Neural progenitor cell (in vitro differentiated cells): ENCODE measurements around the gene RNU6-8. TPM values are rescaled to one million over a fixed set of nuclear protein-coding genes. Genes with fewer than 3 reads are reported as not detected.

ENCODE experiments used
- DNase-seq: peaks from one replicate; pipeline ENCODE4 v3.0.0-alpha.2; 2016; ENCODE audit warnings: low spot score
- H2AFZ ChIP-seq: fragments of 200-600 bp; sonication (generic); replicated peaks from 2 replicates; pipeline ENCODE4 v1.6.1; 2016; ENCODE audit warnings: antibody characterized with exemption
- H3F3A ChIP-seq: fragments of 200-600 bp; sonication (generic); 2 replicates; pipeline ENCODE4 v1.6.1; 2016; ENCODE audit warnings: antibody characterized with exemption, low read depth
- H3K27ac ChIP-seq: fragments of 200-600 bp; sonication (generic); 2 replicates; pipeline ENCODE4 v1.5.1; 2016; ENCODE audit warnings: mild to moderate bottlenecking
- H3K27me3 ChIP-seq: fragments of 200-600 bp; sonication (generic); 2 replicates; pipeline ENCODE4 v1.6.1; 2016; ENCODE audit warnings: mild to moderate bottlenecking, moderate library complexity
- H3K36me3 ChIP-seq: fragments of 200-600 bp; sonication (generic); 2 replicates; pipeline ENCODE4 v1.5.1; 2016
- H3K4me1 ChIP-seq: fragments of 200-600 bp; sonication (generic); 2 replicates; pipeline ENCODE4 v1.6.1; 2016; ENCODE audit warnings: mixed run types
- H3K4me2 ChIP-seq: fragments of 200-600 bp; sonication (generic); 2 replicates; pipeline ENCODE4 v1.6.1; 2016
- H3K4me3 ChIP-seq: fragments of 200-600 bp; sonication (generic); 2 replicates; pipeline ENCODE4 v1.5.1; 2016
- H3K79me2 ChIP-seq: fragments of 200-600 bp; sonication (generic); 2 replicates; pipeline ENCODE4 v1.6.1; 2016; ENCODE audit warnings: low read depth
- H3K9ac ChIP-seq: fragments of 200-600 bp; sonication (generic); 2 replicates; pipeline ENCODE4 v1.6.1; 2016
- H3K9me3 ChIP-seq: fragments of 200-600 bp; sonication (generic); 2 replicates; pipeline ENCODE4 v1.5.1; 2016; ENCODE audit warnings: low read depth
- H4K20me1 ChIP-seq: fragments of 200-600 bp; sonication (generic); 2 replicates; pipeline ENCODE4 v1.6.1; 2016; ENCODE audit warnings: low read depth
- H3K27ac Mint-ChIP-seq: 3 replicates; pipeline ENCODE4 v1.8.0; 2021; ENCODE audit warnings: mixed read lengths
- H3K27me3 Mint-ChIP-seq: 2 replicates; pipeline ENCODE4 v1.8.0; 2022; ENCODE audit warnings: low read depth, mild to moderate bottlenecking, inconsistent platforms, moderate library complexity, mixed read lengths; ENCODE audit not compliant: insufficient read depth
- H3K36me3 Mint-ChIP-seq: 3 replicates; pipeline ENCODE4 v1.8.0; 2021; ENCODE audit warnings: mixed read lengths
- H3K4me1 Mint-ChIP-seq: 3 replicates; pipeline ENCODE4 v1.8.0; 2021; ENCODE audit warnings: mixed read lengths
- H3K4me3 Mint-ChIP-seq: 3 replicates; pipeline ENCODE4 v1.8.0; 2021; ENCODE audit warnings: mild to moderate bottlenecking, moderate library complexity, mixed read lengths
- H3K9me3 Mint-ChIP-seq: 3 replicates; pipeline ENCODE4 v1.8.0; 2020; ENCODE audit warnings: mixed read lengths
- CTCF ChIP-seq: fragments of 200-600 bp; sonication (generic); IDR thresholded peaks from 2 replicates; pipeline ENCODE4 v1.5.1; 2017; ENCODE audit warnings: antibody characterized with exemption, mild to moderate bottlenecking
- EZH2 ChIP-seq: fragments of 200-600 bp; sonication (generic); IDR thresholded peaks from 2 replicates; pipeline ENCODE4 v1.6.1; 2017; ENCODE audit warnings: antibody characterized with exemption, mild to moderate bottlenecking, moderate library complexity
- EZH2phosphoT487 ChIP-seq: fragments of 200-600 bp; sonication (generic); IDR thresholded peaks from 2 replicates; pipeline ENCODE4 v1.6.1; 2017; ENCODE audit warnings: antibody characterized with exemption
- total RNA-seq: library from RNA; depleted of rRNA; stranded (reverse); fragments of >200 nt; gene quantifications from 2 replicates; pipeline ENCODE4 v1.2.3, GENCODE V29; 2015; ENCODE audit warnings: low replicate concordance

RNU6-8 gene
- total RNA-seq, 1 donor from 2014 or later: not detected

- no peaks in the 10 kb centered on the region for H3K27me3 ChIP-seq
- no peak overlapping the region for H3K4me2 ChIP-seq
- no peak overlapping the region for H3K9ac ChIP-seq
- no peak overlapping the region for H2AFZ ChIP-seq
- DNase-seq: no peak
- H4K20me1 ChIP-seq: no peaks in the 10 kb centered on the region
- H3K9me3 ChIP-seq: no peaks in the 10 kb centered on the region
- TF ChIP-seq CTCF (no peak), EZH2phosphoT487 (no peak), EZH2 (no peak)
- H3K79me2 ChIP-seq: no peaks in the 10 kb centered on the region
- H3F3A ChIP-seq: no peaks in the 10 kb centered on the region
- no peaks in the 10 kb centered on the region for H3K36me3 Mint-ChIP-seq
- no peak overlapping the region for H3K27ac ChIP-seq
- H3K4me1 Mint-ChIP-seq: no peaks in the 10 kb centered on the region
- no peak overlapping the region for H3K27ac Mint-ChIP-seq
- H3K36me3 ChIP-seq: no peaks in the 10 kb centered on the region
- peaks cover 2% of the 10 kb centered on the region for H3K9me3 Mint-ChIP-seq
- no peaks in the 10 kb centered on the region for H3K4me1 ChIP-seq
- peaks cover 5% of the 10 kb centered on the region for H3K27me3 Mint-ChIP-seq
- H3K4me3 ChIP-seq: no peak overlapping the region
- H3K4me3 Mint-ChIP-seq: no peak overlapping the region
Observed at GRCh38 chr14:32232481-32232880, 29.4 kb upstream of the RNU6-8 start.

GRCh38 chr14:32230695-32231280 lies 27.7 kb upstream of the RNU6-8 start:
- H3K27ac ChIP-seq: no peak overlapping the region
- no peak overlapping the region for H3K27ac Mint-ChIP-seq
- H3K9me3 ChIP-seq: no peaks in the 10 kb centered on the region
- peaks cover 3% of the 10 kb centered on the region for H3K4me1 Mint-ChIP-seq
- H3K27me3 Mint-ChIP-seq: peaks cover 6% of the 10 kb centered on the region
- DNase-seq: no peak
- H3K27me3 ChIP-seq: no peaks in the 10 kb centered on the region
- TF ChIP-seq EZH2phosphoT487 (no peak), EZH2 (no peak), CTCF (no peak)
- no peak overlapping the region for H3K4me2 ChIP-seq
- no peak overlapping the region for H3K4me3 Mint-ChIP-seq
- no peaks in the 10 kb centered on the region for H3K36me3 ChIP-seq
- no peaks in the 10 kb centered on the region for H4K20me1 ChIP-seq
- H3F3A ChIP-seq: no peaks in the 10 kb centered on the region
- H3K9ac ChIP-seq: no peak overlapping the region
- no peak overlapping the region for H3K4me3 ChIP-seq
- H3K79me2 ChIP-seq: no peaks in the 10 kb centered on the region
- H2AFZ ChIP-seq: no peak overlapping the region
- H3K4me1 ChIP-seq: peaks cover 3% of the 10 kb centered on the region
- no peaks in the 10 kb centered on the region for H3K36me3 Mint-ChIP-seq
- H3K9me3 Mint-ChIP-seq: peaks cover 2% of the 10 kb centered on the region

- Histone ChIP-seq H3F3A (no peaks in the 10 kb centered on the region), H3K79me2 (no peaks in the 10 kb centered on the region), H3K9ac (no peak overlapping the region), H3K4me1 (peaks cover 7% of the 10 kb centered on the region), H3K9me3 (no peaks in the 10 kb centered on the region), H3K36me3 (no peaks in the 10 kb centered on the region), H3K4me2 (no peak overlapping the region), H3K4me3 (no peak overlapping the region), H3K27ac (no peak overlapping the region), H3K27me3 (no peaks in the 10 kb centered on the region), H2AFZ (no peak overlapping the region), H4K20me1 (no peaks in the 10 kb centered on the region)
- Mint-ChIP-seq H3K4me1 (peaks cover 7% of the 10 kb centered on the region), H3K4me3 (no peak overlapping the region), H3K27ac (no peak overlapping the region), H3K36me3 (no peaks in the 10 kb centered on the region), H3K27me3 (peaks cover 6% of the 10 kb centered on the region), H3K9me3 (peaks cover 2% of the 10 kb centered on the region)
- DNase-seq: no peak
- TF ChIP-seq EZH2 (no peak), CTCF (no peak), EZH2phosphoT487 (no peak)
Observed at GRCh38 chr14:32230181-32230580, 27.1 kb upstream of the RNU6-8 start.
